ENCODE data around the gene SPATS2L.

SPATS2L gene

DNA sequence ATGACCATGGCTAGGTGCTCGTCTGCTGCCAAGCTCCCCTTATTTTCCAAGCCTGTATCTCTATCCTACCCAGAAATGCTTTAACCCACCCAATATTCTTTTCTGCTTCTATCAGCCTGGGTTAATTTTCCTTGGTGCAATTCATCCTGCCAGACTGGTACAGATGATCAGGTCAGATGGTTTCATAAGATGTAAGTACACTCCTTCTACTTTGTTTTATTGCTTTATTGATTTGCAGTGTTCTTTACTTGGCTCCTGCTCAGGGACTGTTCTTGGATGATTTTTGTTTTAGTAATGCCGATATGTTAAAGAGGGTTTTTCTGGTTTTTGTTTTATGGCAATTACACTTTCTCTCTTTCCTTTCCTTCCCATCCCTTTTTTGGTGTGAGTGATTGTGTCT, 217.1 kb downstream of the SPATS2L start:
- TF ChIP-seq, protein P1, sequence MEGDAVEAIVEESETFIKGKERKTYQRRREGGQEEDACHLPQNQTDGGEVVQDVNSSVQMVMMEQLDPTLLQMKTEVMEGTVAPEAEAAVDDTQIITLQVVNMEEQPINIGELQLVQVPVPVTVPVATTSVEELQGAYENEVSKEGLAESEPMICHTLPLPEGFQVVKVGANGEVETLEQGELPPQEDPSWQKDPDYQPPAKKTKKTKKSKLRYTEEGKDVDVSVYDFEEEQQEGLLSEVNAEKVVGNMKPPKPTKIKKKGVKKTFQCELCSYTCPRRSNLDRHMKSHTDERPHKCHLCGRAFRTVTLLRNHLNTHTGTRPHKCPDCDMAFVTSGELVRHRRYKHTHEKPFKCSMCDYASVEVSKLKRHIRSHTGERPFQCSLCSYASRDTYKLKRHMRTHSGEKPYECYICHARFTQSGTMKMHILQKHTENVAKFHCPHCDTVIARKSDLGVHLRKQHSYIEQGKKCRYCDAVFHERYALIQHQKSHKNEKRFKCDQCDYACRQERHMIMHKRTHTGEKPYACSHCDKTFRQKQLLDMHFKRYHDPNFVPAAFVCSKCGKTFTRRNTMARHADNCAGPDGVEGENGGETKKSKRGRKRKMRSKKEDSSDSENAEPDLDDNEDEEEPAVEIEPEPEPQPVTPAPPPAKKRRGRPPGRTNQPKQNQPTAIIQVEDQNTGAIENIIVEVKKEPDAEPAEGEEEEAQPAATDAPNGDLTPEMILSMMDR (IDR thresholded peaks at IDR 0.05; ENCODE audit: borderline replicate concordance, insufficient read depth, low read depth, low read length), result no peak
- H3K4me3 ChIP-seq (ENCODE audit: low read depth, low read length), result no peak overlapping the region

GRCh38 chr2:200525066-200525465, 218.6 kb downstream of the SPATS2L start:
- TF ChIP-seq, protein P1 (IDR thresholded peaks at IDR 0.05; ENCODE audit: borderline replicate concordance, insufficient read depth, low read depth, low read length), result no peak
- H3K4me3 ChIP-seq (ENCODE audit: low read depth, low read length), result no peak overlapping the region

DNA sequence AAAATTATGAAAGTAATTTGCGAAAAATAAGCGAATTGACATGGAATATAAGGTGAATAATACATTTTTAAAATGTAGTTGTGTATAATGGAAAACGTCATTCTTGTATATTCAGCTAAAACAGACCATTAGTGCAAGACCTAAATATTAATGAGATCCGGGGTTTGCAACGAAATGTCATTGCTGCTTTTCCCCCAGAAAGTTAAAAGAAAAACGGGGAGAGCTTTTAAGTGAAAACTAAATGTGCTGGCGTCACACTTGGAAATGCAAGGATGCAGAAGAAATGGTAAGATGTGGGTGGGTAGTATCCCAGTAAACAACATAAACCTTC, 219.0 kb downstream of the SPATS2L start:
- H3K4me3 ChIP-seq (ENCODE audit: low read depth, low read length), result no peak overlapping the region
- TF ChIP-seq, protein P1 (IDR thresholded peaks at IDR 0.05; ENCODE audit: borderline replicate concordance, insufficient read depth, low read depth, low read length), result no peak

DNA sequence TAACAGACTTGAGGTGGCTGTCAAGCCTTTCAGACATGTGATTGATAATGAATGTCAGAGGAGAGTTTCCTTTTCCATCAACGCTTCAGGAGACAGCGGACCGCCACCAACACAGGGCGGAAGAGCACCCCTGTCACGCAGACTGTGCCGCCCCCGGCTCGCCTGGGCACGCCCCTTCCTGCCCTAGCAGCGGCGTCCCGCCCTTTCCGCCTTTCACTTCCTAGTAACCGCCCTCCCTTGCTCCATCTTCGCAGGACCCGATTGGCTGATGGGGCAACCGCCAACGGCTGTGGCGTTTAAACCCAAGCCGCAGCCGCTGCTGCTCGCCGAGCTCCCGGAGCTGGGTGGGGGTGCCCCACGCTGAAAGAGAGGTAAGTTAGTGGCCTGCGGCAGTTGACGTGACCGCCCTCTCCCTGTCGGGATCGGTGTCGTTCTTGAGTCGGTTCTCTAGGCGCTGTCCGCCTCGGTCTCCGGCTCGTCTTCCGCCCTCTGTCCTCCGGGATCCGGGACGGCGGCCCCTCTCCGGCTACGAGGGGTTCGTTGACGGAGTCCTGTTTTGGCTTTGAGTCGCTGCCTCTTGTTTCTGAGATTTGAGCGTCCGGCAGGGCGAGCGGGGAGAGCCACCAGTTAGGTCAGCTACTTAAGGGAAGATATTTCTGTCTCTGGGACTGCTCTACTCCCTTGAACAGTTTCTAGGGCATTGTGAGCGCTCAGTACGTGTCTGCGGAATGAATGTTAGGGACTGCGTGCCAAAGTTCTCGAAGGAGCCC, 219.6 kb downstream of the SPATS2L start, which contains the start of gene SGO2:
Gene SGO2, plus strand, starts transcription at position 326 of the 770 bp plus-strand sequence. CDS start 6,769 bp downstream, outside the sequence.
- TF ChIP-seq, protein P1 (IDR thresholded peaks at IDR 0.05; ENCODE audit: borderline replicate concordance, insufficient read depth, low read depth, low read length), result no peak
- H3K4me3 ChIP-seq (ENCODE audit: low read depth, low read length), result peak within 1 kb of the TSS; percentile 69

DNA sequence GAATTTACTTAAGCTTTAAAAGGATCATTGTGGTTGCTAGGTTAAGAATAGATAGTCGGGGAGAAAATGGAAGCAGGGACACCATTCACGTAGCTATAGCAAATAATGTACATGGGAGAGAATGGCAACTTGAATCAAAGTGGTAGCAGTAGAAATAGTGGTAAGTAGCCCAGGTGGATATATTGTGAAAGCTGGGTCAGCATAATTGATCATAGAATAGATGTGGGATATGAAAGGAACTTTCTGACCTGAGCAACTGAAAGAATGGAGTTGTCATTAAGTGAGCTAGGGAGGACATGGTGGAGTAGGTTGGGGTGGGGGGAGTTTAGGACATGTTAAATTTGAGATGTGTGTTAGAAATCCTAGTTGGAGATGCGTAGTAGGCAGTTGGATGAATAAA, 221.7 kb downstream of the SPATS2L start:
- TF ChIP-seq, protein P1 (IDR thresholded peaks at IDR 0.05; ENCODE audit: borderline replicate concordance, insufficient read depth, low read depth, low read length), result no peak
- H3K4me3 ChIP-seq (ENCODE audit: low read depth, low read length), result no peak overlapping the region
